SU-DHL-6 (cell line): ENCODE measurements around the gene B4GAT1.

Experiments used
- H2AFZ ChIP-seq: fragments of 200-600 bp; sonication (generic); 2 replicates; pipeline ENCODE4 v1.6.1; 2014; ENCODE audit warnings: low read depth, mild to moderate bottlenecking, moderate library complexity, mixed read lengths, antibody characterized with exemption, low read length; ENCODE audit not compliant: severe bottlenecking
- H3F3A ChIP-seq: fragments of 200-600 bp; shearing (Covaris generic); 2 replicates; pipeline ENCODE4 v1.6.0; 2016; ENCODE audit warnings: antibody characterized with exemption, mild to moderate bottlenecking; ENCODE audit not compliant: insufficient read depth
- H3K27ac ChIP-seq: fragments of 200-600 bp; sonication (generic); 2 replicates; pipeline ENCODE4 v1.5.1; 2016; ENCODE audit warnings: low read depth, mild to moderate bottlenecking, low read length, moderate library complexity, mixed read lengths
- H3K27me3 ChIP-seq: fragments of 200-600 bp; sonication (generic), shearing (Covaris generic); 2 replicates; pipeline ENCODE4 v1.6.0; 2014; ENCODE audit warnings: mild to moderate bottlenecking, low read length
- H3K36me3 ChIP-seq: fragments of 200-600 bp; sonication (generic); 2 replicates; pipeline ENCODE4 v1.6.1; 2014; ENCODE audit warnings: mild to moderate bottlenecking, low read length, mixed read lengths
- H3K4me2 ChIP-seq: fragments of 300-600, 200-600 bp; shearing (Covaris generic), sonication (generic); 2 replicates; pipeline ENCODE4 v1.6.0; 2014; ENCODE audit warnings: low read length, low read depth, mild to moderate bottlenecking; ENCODE audit not compliant: poor library complexity, severe bottlenecking
- H3K4me3 ChIP-seq: fragments of 200-600 bp; sonication (generic); 2 replicates; pipeline ENCODE4 v1.5.1; 2014; ENCODE audit warnings: antibody characterized with exemption, low read length, mild to moderate bottlenecking, mixed read lengths; ENCODE audit not compliant: insufficient read depth, poor library complexity, severe bottlenecking
- H3K79me2 ChIP-seq: fragments of 200-600 bp; sonication (generic); 2 replicates; pipeline ENCODE4 v1.6.1; 2014; ENCODE audit warnings: mild to moderate bottlenecking, low read length, moderate library complexity; ENCODE audit not compliant: insufficient read depth
- H3K9ac ChIP-seq: fragments of 200-600 bp; sonication (generic); 2 replicates; pipeline ENCODE4 v1.7.0; 2014; ENCODE audit warnings: mild to moderate bottlenecking, low read length
- H3K9me2 ChIP-seq: fragments of 200-600 bp; sonication (generic); replicated peaks from 2 replicates; pipeline ENCODE4 v1.6.1; 2014; ENCODE audit warnings: low read length; ENCODE audit not compliant: insufficient read depth
- H3K9me3 ChIP-seq: fragments of 200-600 bp; sonication (generic); 2 replicates; pipeline ENCODE4 v1.6.1; 2014; ENCODE audit warnings: low read length, mixed read lengths; ENCODE audit not compliant: insufficient read depth
- H4K20me1 ChIP-seq: fragments of 200-600 bp; sonication (generic); 2 replicates; pipeline ENCODE4 v1.6.1; 2014; ENCODE audit warnings: low read depth, mild to moderate bottlenecking, antibody characterized with exemption, low read length, moderate library complexity, mixed read lengths
- CTCF ChIP-seq: fragments of 200-600 bp; sonication (generic); IDR thresholded peaks from one replicate; pipeline ENCODE4 v1.5.1; 2017; ENCODE audit warnings: antibody characterized with exemption, mild to moderate bottlenecking, low read length, moderate library complexity; ENCODE audit not compliant: insufficient read depth, poor library complexity, severe bottlenecking
- EZH2phosphoT487 ChIP-seq: fragments of 200-600 bp; sonication (generic), shearing (Covaris generic); conservative IDR thresholded peaks from 2 replicates; pipeline ENCODE4 v1.6.1; 2018; ENCODE audit warnings: mild to moderate bottlenecking, antibody characterized with exemption, low read length, moderate library complexity, mixed read lengths

Gene B4GAT1

GRCh38 chr11:66331542-66332370 is 15.7 kb downstream of the B4GAT1 start:
- Histone ChIP-seq H4K20me1 (no peaks in the 10 kb centered on the region), H3K36me3 (no peaks in the 10 kb centered on the region), H3K9ac (no peak overlapping the region), H3K27ac (no peak overlapping the region), H2AFZ (no peak overlapping the region), H3K9me2 (no peaks in the 10 kb centered on the region), H3K79me2 (no peaks in the 10 kb centered on the region), H3K27me3 (no peaks in the 10 kb centered on the region), H3K4me3 (no peak overlapping the region), H3F3A (no peaks in the 10 kb centered on the region), H3K9me3 (no peaks in the 10 kb centered on the region), H3K4me2 (no peak overlapping the region)
- TF ChIP-seq CTCF (no peak), EZH2phosphoT487 (no peak)

GRCh38 chr11:66330931-66331330 is 16.5 kb downstream of the B4GAT1 start:
- Histone ChIP-seq H3K27ac (no peak overlapping the region), H3K9ac (no peak overlapping the region), H3K27me3 (no peaks in the 10 kb centered on the region), H4K20me1 (no peaks in the 10 kb centered on the region), H3K79me2 (no peaks in the 10 kb centered on the region), H3K36me3 (no peaks in the 10 kb centered on the region), H3K9me2 (no peaks in the 10 kb centered on the region), H2AFZ (no peak overlapping the region), H3F3A (no peaks in the 10 kb centered on the region), H3K9me3 (no peaks in the 10 kb centered on the region), H3K4me3 (no peak overlapping the region), H3K4me2 (no peak overlapping the region)
- no peak for TF ChIP-seq EZH2phosphoT487
- no peak for TF ChIP-seq CTCF

- Histone ChIP-seq H3K9me2 (no peaks in the 10 kb centered on the region), H3K36me3 (no peaks in the 10 kb centered on the region), H2AFZ (no peak overlapping the region), H4K20me1 (no peaks in the 10 kb centered on the region), H3K9me3 (no peaks in the 10 kb centered on the region), H3K9ac (no peak overlapping the region), H3K27me3 (no peaks in the 10 kb centered on the region), H3K4me3 (no peak overlapping the region), H3K79me2 (no peaks in the 10 kb centered on the region), H3K4me2 (no peak overlapping the region), H3K27ac (no peak overlapping the region), H3F3A (no peaks in the 10 kb centered on the region)
- no peak for TF ChIP-seq CTCF
- no peak for TF ChIP-seq EZH2phosphoT487
These were observed 18.2 kb downstream of the B4GAT1 start for GRCh38 chr11:66329165-66329673.
